DMS 273 (cell line): ENCODE measurements around the gene LCMT2.

Source experiments
- DNase-seq: peaks from one replicate; lab custom pipeline; 2025; ENCODE audit not compliant: unreplicated experiment; lab: John Stamatoyannopoulos, UW

Gene LCMT2

GRCh38 chr15:43329960-43330779, at the start of gene LCMT2:
Gene LCMT2, minus strand, starts transcription at chr15:43330573. Its CDS starts 84 bp downstream, at chr15:43330489.
- peak; percentile 93 for DNase-seq

- no peak for DNase-seq
Measured at GRCh38 chr15:43378601-43379000, 48.2 kb upstream of the LCMT2 start.

- peak; percentile 50 for DNase-seq
Measured at GRCh38 chr15:43376017-43376705, 45.8 kb upstream of the LCMT2 start.

GRCh38 chr15:43370975-43371974, 40.9 kb upstream of the LCMT2 start, which contains the start of the genes TUBGCP4 and ZSCAN29:
Gene TUBGCP4, plus strand, starts transcription at chr15:43371101. Its CDS starts 254 bp downstream, at chr15:43371355.
Gene ZSCAN29, minus strand, starts transcription at chr15:43371043. Its CDS starts 1,130 bp downstream, at chr15:43369913.
- DNase-seq = peak; percentile 89

GRCh38 chr15:43370310-43370974, 40.1 kb upstream of the LCMT2 start:
- peak; percentile 54 for DNase-seq

- peak; percentile 11 for DNase-seq
Measured at GRCh38 chr15:43361313-43361903, 31.0 kb upstream of the LCMT2 start.

- no peak for DNase-seq
Measured at GRCh38 chr15:43360821-43361220, 30.4 kb upstream of the LCMT2 start.

GRCh38 chr15:43352693-43353382, 22.5 kb upstream of the LCMT2 start:
- no peak for DNase-seq

GRCh38 chr15:43347114-43347513, 16.7 kb upstream of the LCMT2 start:
- DNase-seq = no peak

- DNase-seq = peak; percentile 9
Measured at GRCh38 chr15:43346305-43346704, 15.9 kb upstream of the LCMT2 start.

- no peak for DNase-seq
Measured at GRCh38 chr15:43330780-43331087, 361 bp upstream of the LCMT2 start.

GRCh38 chr15:43329217-43329959, 985 bp downstream of the LCMT2 start:
- DNase-seq = no peak

- no peak for DNase-seq
Measured at GRCh38 chr15:43325039-43325684, 5.2 kb downstream of the LCMT2 start.

- no peak for DNase-seq
Measured at GRCh38 chr15:43318990-43319771, 11.2 kb downstream of the LCMT2 start.

GRCh38 chr15:43317566-43318184, 12.7 kb downstream of the LCMT2 start:
- no peak for DNase-seq

- no peak for DNase-seq
Measured at GRCh38 chr15:43316971-43317346, 13.4 kb downstream of the LCMT2 start.
